Measurements from ENCODE around the gene INCA1.

- TF ChIP-seq POLR2AphosphoS5 (IDR thresholded peaks at IDR 0.05; ENCODE audit: low read depth, low read length) (no peak; the same call in 1 of the 2 replicates), POLR2A (IDR thresholded peaks at IDR 0.05; ENCODE audit: low read depth, low read length) (no peak), SPI1 (IDR thresholded peaks at IDR 0.05; ENCODE audit: low read depth, low read length) (no peak), PAX5 (IDR thresholded peaks at IDR 0.05; ENCODE audit: insufficient read depth, low read length, severe bottlenecking) (no peak), TAF1 (IDR thresholded peaks at IDR 0.05; ENCODE audit: low read depth, low read length) (no peak)
Measured at GRCh38 chr17:4940555-4941318, 56.6 kb downstream of the INCA1 start.

All from GM12891 (cell line).